Activated T-cell treated with anti-CD3 and anti-CD28 coated beads, Interleukin-2, amount 50 U/mL, for 24 hours (primary cell): ENCODE data around the gene C3.
A peak's percentile ranks its signal among the peaks of the same experiment; 100 is the strongest.
"Not testable (repeated sequence)": the region's sequence is repeated elsewhere in the genome, so short reads cannot be mapped to it uniquely, and the experiment has no call there.

Experiments used
- DNase-seq: peaks from one replicate; pipeline ENCODE4 v3.0.0-alpha.2; 2020
- H3K27ac Mint-ChIP-seq: 2 replicates; pipeline ENCODE4 v1.8.0; 2020; ENCODE audit warnings: mild to moderate bottlenecking, mixed read lengths
- H3K27me3 Mint-ChIP-seq: 2 replicates; pipeline ENCODE4 v1.8.0; 2020; ENCODE audit warnings: mixed read lengths
- H3K36me3 Mint-ChIP-seq: 2 replicates; pipeline ENCODE4 v1.8.0; 2020; ENCODE audit warnings: low read depth, mixed read lengths
- H3K4me1 Mint-ChIP-seq: 2 replicates; pipeline ENCODE4 v1.8.0; 2020; ENCODE audit warnings: low read depth, mixed read lengths
- H3K4me3 Mint-ChIP-seq: 2 replicates; pipeline ENCODE4 v1.8.0; 2020; ENCODE audit warnings: mild to moderate bottlenecking, moderate library complexity, mixed read lengths
- H3K9me3 Mint-ChIP-seq: 2 replicates; pipeline ENCODE4 v1.8.0; 2020; ENCODE audit warnings: mixed read lengths

The C3 gene

GRCh38 chr19:6640333-6640732, 80.1 kb downstream of the C3 start:
- H3K27ac Mint-ChIP-seq, H3K27me3 Mint-ChIP-seq, H3K36me3 Mint-ChIP-seq, H3K9me3 Mint-ChIP-seq, H3K4me3 Mint-ChIP-seq, DNase-seq: not testable (repeated sequence)
- H3K4me1 Mint-ChIP-seq = peaks cover 42% of the 10 kb centered on the region

- H3K4me3 Mint-ChIP-seq = no peak overlapping the region
- H3K27ac Mint-ChIP-seq = peak overlapping the region; percentile 59
- no peak for DNase-seq
- H3K27me3 Mint-ChIP-seq = no peaks in the 10 kb centered on the region
- peaks cover 42% of the 10 kb centered on the region for H3K4me1 Mint-ChIP-seq
- H3K9me3 Mint-ChIP-seq = peaks cover 1% of the 10 kb centered on the region
- H3K36me3 Mint-ChIP-seq = no peaks in the 10 kb centered on the region
Measured at GRCh38 chr19:6639439-6639838, 81.0 kb downstream of the C3 start.

GRCh38 chr19:6633456-6633813, 87.0 kb downstream of the C3 start:
- not testable (repeated sequence) for H3K27ac Mint-ChIP-seq, H3K36me3 Mint-ChIP-seq, H3K4me3 Mint-ChIP-seq, DNase-seq, H3K27me3 Mint-ChIP-seq, H3K9me3 Mint-ChIP-seq
- H3K4me1 Mint-ChIP-seq = peaks cover 39% of the 10 kb centered on the region

- not testable (repeated sequence) for H3K4me3 Mint-ChIP-seq, H3K27ac Mint-ChIP-seq, H3K27me3 Mint-ChIP-seq, H3K9me3 Mint-ChIP-seq, H3K36me3 Mint-ChIP-seq
- peak; percentile 70 for DNase-seq
- peaks cover 37% of the 10 kb centered on the region for H3K4me1 Mint-ChIP-seq
Measured at GRCh38 chr19:6632747-6633455, 87.5 kb downstream of the C3 start.

- Mint-ChIP-seq H3K4me3 (no peak overlapping the region), H3K36me3 (no peaks in the 10 kb centered on the region), H3K27me3 (no peaks in the 10 kb centered on the region), H3K4me1 (peaks cover 37% of the 10 kb centered on the region), H3K9me3 (peaks cover 7% of the 10 kb centered on the region), H3K27ac (peak overlapping the region; percentile 22)
- DNase-seq = peak; percentile 59
Measured at GRCh38 chr19:6632002-6632621, 88.3 kb downstream of the C3 start.
